Activated naive CD4-positive, alpha-beta T cell treated with anti-CD3 and anti-CD28 coated beads, Interleukin-2, amount 10 ng/mL, durations not matched to agents 7 days and 5 days (primary cell): Measurements from ENCODE around the gene FBXO39.
"Not testable (repeated sequence)": the region's sequence is repeated elsewhere in the genome, so short reads cannot be mapped to it uniquely, and the experiment has no call there.

Source experiments
- CTCF ChIA-PET: fragments of 350-600 bp; sonication (Branson Sonifier 250); formaldehyde crosslinking; loops from one replicate; lab custom pipeline; 2021; ENCODE audit warnings: antibody characterized with exemption; lab: Charles Lee
- DNase-seq: peaks from one replicate; pipeline ENCODE4 v3.0.0-alpha.2; 2020
- H3K27ac Mint-ChIP-seq: one replicate; pipeline ENCODE4 v1.8.0; 2021; ENCODE audit warnings: mild to moderate bottlenecking, moderate library complexity, mixed read lengths
- H3K27me3 Mint-ChIP-seq: one replicate; pipeline ENCODE4 v1.8.0; 2021; ENCODE audit warnings: mild to moderate bottlenecking, mixed read lengths
- H3K36me3 Mint-ChIP-seq: one replicate; pipeline ENCODE4 v1.8.0; 2021; ENCODE audit warnings: mixed read lengths
- H3K4me1 Mint-ChIP-seq: one replicate; pipeline ENCODE4 v1.8.0; 2021; ENCODE audit warnings: mixed read lengths
- H3K4me3 Mint-ChIP-seq: one replicate; pipeline ENCODE4 v1.8.0; 2021; ENCODE audit warnings: mild to moderate bottlenecking, moderate library complexity, mixed read lengths
- H3K9me3 Mint-ChIP-seq: one replicate; pipeline ENCODE4 v1.8.0; 2021; ENCODE audit warnings: mixed read lengths

Gene FBXO39

GRCh38 chr17:6772016-6772415 is 4.0 kb upstream of the FBXO39 start:
- CTCF ChIA-PET = interaction anchor here (1.6 kb wide), 1 partner anchor 18 kb away, joined by 3 read pairs; no protein-coding TSS in a partner anchor
- H3K27ac Mint-ChIP-seq = no peak overlapping the region
- DNase-seq = no peak
- peaks cover 60% of the 10 kb centered on the region for H3K9me3 Mint-ChIP-seq
- no peak overlapping the region for H3K4me3 Mint-ChIP-seq
- no peaks in the 10 kb centered on the region for H3K4me1 Mint-ChIP-seq
- H3K36me3 Mint-ChIP-seq = peaks cover 79% of the 10 kb centered on the region
- H3K27me3 Mint-ChIP-seq = peaks cover 23% of the 10 kb centered on the region

GRCh38 chr17:6774906-6775305 is 1.1 kb upstream of the FBXO39 start:
- H3K27ac Mint-ChIP-seq, DNase-seq, CTCF ChIA-PET, H3K4me3 Mint-ChIP-seq, H3K4me1 Mint-ChIP-seq: not testable (repeated sequence)
- peaks cover 41% of the 10 kb centered on the region for H3K9me3 Mint-ChIP-seq
- H3K36me3 Mint-ChIP-seq = peaks cover 52% of the 10 kb centered on the region
- peaks cover 43% of the 10 kb centered on the region for H3K27me3 Mint-ChIP-seq

GRCh38 chr17:6779411-6779810 is 3.4 kb downstream of the FBXO39 start:
- Mint-ChIP-seq H3K36me3 (peaks cover 13% of the 10 kb centered on the region), H3K9me3 (peaks cover 25% of the 10 kb centered on the region), H3K27me3 (peaks cover 71% of the 10 kb centered on the region), H3K27ac (no peak overlapping the region), H3K4me1 (peaks cover 4% of the 10 kb centered on the region), H3K4me3 (no peak overlapping the region)
- CTCF ChIA-PET = no interaction called here
- no peak for DNase-seq

- CTCF ChIA-PET = interaction anchor here (1.0 kb wide), 1 partner anchor 28 kb away, joined by 3 read pairs; no protein-coding TSS in a partner anchor
- Mint-ChIP-seq H3K36me3 (peaks cover 7% of the 10 kb centered on the region), H3K27me3 (peaks cover 70% of the 10 kb centered on the region), H3K9me3 (peaks cover 21% of the 10 kb centered on the region), H3K4me1 (peaks cover 4% of the 10 kb centered on the region), H3K27ac (no peak overlapping the region), H3K4me3 (no peak overlapping the region)
- no peak for DNase-seq
Observed at GRCh38 chr17:6780001-6780400, 4.0 kb downstream of the FBXO39 start.

GRCh38 chr17:6780886-6781285 is 4.9 kb downstream of the FBXO39 start:
- H3K4me3 Mint-ChIP-seq = no peak overlapping the region
- H3K27me3 Mint-ChIP-seq = peaks cover 70% of the 10 kb centered on the region
- CTCF ChIA-PET = interaction anchor here (1.0 kb wide), 1 partner anchor 29 kb away, joined by 3 read pairs; no protein-coding TSS in a partner anchor
- H3K36me3 Mint-ChIP-seq = peaks cover 4% of the 10 kb centered on the region
- peaks cover 4% of the 10 kb centered on the region for H3K4me1 Mint-ChIP-seq
- no peak for DNase-seq
- H3K27ac Mint-ChIP-seq = no peak overlapping the region
- peaks cover 18% of the 10 kb centered on the region for H3K9me3 Mint-ChIP-seq

GRCh38 chr17:6782244-6782643 is 6.2 kb downstream of the FBXO39 start:
- no peak for DNase-seq
- Mint-ChIP-seq H3K9me3 (peaks cover 15% of the 10 kb centered on the region), H3K4me1 (peaks cover 4% of the 10 kb centered on the region), H3K27ac (no peak overlapping the region), H3K36me3 (peaks cover 4% of the 10 kb centered on the region), H3K27me3 (peaks cover 71% of the 10 kb centered on the region), H3K4me3 (no peak overlapping the region)
- CTCF ChIA-PET = no interaction called here

- Mint-ChIP-seq H3K36me3 (peaks cover 4% of the 10 kb centered on the region), H3K4me3 (no peak overlapping the region), H3K27ac (no peak overlapping the region), H3K27me3 (peaks cover 62% of the 10 kb centered on the region), H3K9me3 (peaks cover 10% of the 10 kb centered on the region), H3K4me1 (no peaks in the 10 kb centered on the region)
- DNase-seq = no peak
- CTCF ChIA-PET = interaction anchor here (1.0 kb wide), 1 partner anchor 16 kb away, joined by 3 read pairs; no protein-coding TSS in a partner anchor
Observed at GRCh38 chr17:6786618-6787017, 10.6 kb downstream of the FBXO39 start.

GRCh38 chr17:6787081-6787693 is 11.2 kb downstream of the FBXO39 start:
- no peak for DNase-seq
- Mint-ChIP-seq H3K36me3 (peaks cover 4% of the 10 kb centered on the region), H3K27ac (no peak overlapping the region), H3K4me3 (no peak overlapping the region), H3K27me3 (peaks cover 67% of the 10 kb centered on the region), H3K9me3 (peaks cover 9% of the 10 kb centered on the region), H3K4me1 (no peaks in the 10 kb centered on the region)
- CTCF ChIA-PET = interaction anchor here (0.8 to 1.0 kb wide), 2 partner anchors 16 to 107 kb away, joined by 3 to 4 read pairs; no protein-coding TSS in a partner anchor

GRCh38 chr17:6789146-6789545 is 13.1 kb downstream of the FBXO39 start:
- Mint-ChIP-seq H3K27ac (no peak overlapping the region), H3K9me3 (peaks cover 3% of the 10 kb centered on the region), H3K27me3 (peaks cover 71% of the 10 kb centered on the region), H3K4me1 (no peaks in the 10 kb centered on the region), H3K4me3 (no peak overlapping the region), H3K36me3 (no peaks in the 10 kb centered on the region)
- CTCF ChIA-PET = no interaction called here
- DNase-seq = no peak

GRCh38 chr17:6793748-6794493 is 17.9 kb downstream of the FBXO39 start:
- DNase-seq = no peak
- no peak overlapping the region for H3K4me3 Mint-ChIP-seq
- H3K27me3 Mint-ChIP-seq = peaks cover 55% of the 10 kb centered on the region
- no peaks in the 10 kb centered on the region for H3K9me3 Mint-ChIP-seq
- CTCF ChIA-PET = no interaction called here
- H3K4me1 Mint-ChIP-seq = no peaks in the 10 kb centered on the region
- no peaks in the 10 kb centered on the region for H3K36me3 Mint-ChIP-seq
- H3K27ac Mint-ChIP-seq = no peak overlapping the region

- Mint-ChIP-seq H3K27me3 (peaks cover 48% of the 10 kb centered on the region), H3K4me1 (no peaks in the 10 kb centered on the region), H3K9me3 (no peaks in the 10 kb centered on the region), H3K4me3 (no peak overlapping the region), H3K27ac (no peak overlapping the region), H3K36me3 (no peaks in the 10 kb centered on the region)
- CTCF ChIA-PET = interaction anchor here (0.9 kb wide), 1 partner anchor 277 kb away, joined by 3 read pairs; no protein-coding TSS in a partner anchor
- DNase-seq = no peak
Observed at GRCh38 chr17:6796017-6796886, 20.2 kb downstream of the FBXO39 start.

GRCh38 chr17:6796887-6797490 is 21.0 kb downstream of the FBXO39 start:
- H3K27me3 Mint-ChIP-seq = peaks cover 41% of the 10 kb centered on the region
- no peaks in the 10 kb centered on the region for H3K4me1 Mint-ChIP-seq
- CTCF ChIA-PET = no interaction called here
- H3K9me3 Mint-ChIP-seq = no peaks in the 10 kb centered on the region
- no peaks in the 10 kb centered on the region for H3K36me3 Mint-ChIP-seq
- no peak overlapping the region for H3K4me3 Mint-ChIP-seq
- no peak for DNase-seq
- no peak overlapping the region for H3K27ac Mint-ChIP-seq

GRCh38 chr17:6797718-6798351 is 21.8 kb downstream of the FBXO39 start:
- H3K9me3 Mint-ChIP-seq = no peaks in the 10 kb centered on the region
- DNase-seq = no peak
- H3K36me3 Mint-ChIP-seq = no peaks in the 10 kb centered on the region
- no peaks in the 10 kb centered on the region for H3K4me1 Mint-ChIP-seq
- no peak overlapping the region for H3K27ac Mint-ChIP-seq
- H3K27me3 Mint-ChIP-seq = peaks cover 33% of the 10 kb centered on the region
- no peak overlapping the region for H3K4me3 Mint-ChIP-seq
- CTCF ChIA-PET = no interaction called here
